Right renal cortex interstitium (tissue), 3 donors: Measurements from ENCODE around the gene UGT8. TPM values are rescaled to one million over a fixed set of nuclear protein-coding genes. Genes with fewer than 3 reads are reported as not detected.

Experiments used
- DNase-seq, 3 donors: peaks; one replicate each; pipeline ENCODE4 v3.0.0-alpha.2; 2013; ENCODE audit warnings: low read depth in 3 of 3, low spot score in 2 of 3
- polyA plus RNA-seq, 3 donors: library from polyadenylated mRNA; unstranded; fragments of 120-200 nt; gene quantifications; one replicate each; pipeline ENCODE4 v1.2.1, GENCODE V29; 2013; ENCODE audit not compliant: insufficient read length in 3 of 3

Gene UGT8
- polyA plus RNA-seq, 3 donors, result 61.2 to 68.5 (median 67.8) TPM

DNA sequence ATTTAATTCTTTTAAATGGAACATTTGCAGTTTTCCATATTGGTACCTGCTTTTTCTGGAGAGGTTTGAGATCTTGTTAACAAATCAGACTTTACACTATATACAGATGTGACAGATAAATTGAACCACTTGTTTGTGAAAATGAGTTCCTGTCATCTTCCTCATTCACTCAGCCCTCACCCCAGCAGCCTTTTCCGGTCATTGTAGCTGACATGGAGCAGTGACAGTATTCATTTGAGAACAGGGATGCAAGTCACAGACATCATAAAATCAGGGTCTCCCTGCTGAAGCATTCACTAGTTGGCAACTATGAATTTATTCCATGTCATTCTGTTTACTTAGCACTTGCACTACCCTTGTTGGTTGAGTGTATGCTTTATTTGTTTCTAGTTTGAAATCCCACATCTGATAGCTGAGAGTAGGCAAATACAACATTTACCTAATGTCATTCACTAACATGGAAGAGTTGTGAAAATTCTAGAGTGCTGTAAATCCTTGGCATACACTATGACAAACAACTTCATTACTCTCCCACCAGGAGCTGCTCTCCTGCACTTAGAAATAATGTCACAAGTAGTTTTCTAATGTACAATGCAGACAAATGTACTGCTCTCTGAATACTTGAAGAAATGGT lies 78.9 kb downstream of the UGT8 start:
- no peak for DNase-seq

- no peak for DNase-seq
Observed at GRCh38 chr4:114684462-114684861, 85.9 kb downstream of the UGT8 start.

- no peak for DNase-seq
Observed at GRCh38 chr4:114688059-114688458, 89.5 kb downstream of the UGT8 start.

DNA sequence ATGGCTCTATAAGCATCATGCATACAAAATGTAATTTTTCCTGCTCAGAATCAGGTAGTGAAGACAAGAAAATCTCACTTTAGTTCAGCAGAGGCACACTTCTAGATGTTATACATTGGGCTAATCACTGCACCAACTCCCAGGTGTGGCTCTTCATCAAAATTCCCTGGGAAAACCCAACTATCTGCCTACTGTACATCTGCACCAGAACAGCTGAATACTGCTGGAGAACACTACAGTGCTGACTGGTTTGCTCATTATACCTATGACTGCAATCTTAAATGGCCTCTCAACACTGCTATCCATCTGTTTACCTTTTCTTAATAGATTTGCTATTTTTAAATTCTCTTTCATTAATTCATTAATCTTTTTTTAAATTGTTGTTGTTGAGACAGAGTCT lies 92.0 kb downstream of the UGT8 start:
- no peak for DNase-seq

- no peak for DNase-seq
Observed at GRCh38 chr4:114691865-114692264, 93.3 kb downstream of the UGT8 start.

DNA sequence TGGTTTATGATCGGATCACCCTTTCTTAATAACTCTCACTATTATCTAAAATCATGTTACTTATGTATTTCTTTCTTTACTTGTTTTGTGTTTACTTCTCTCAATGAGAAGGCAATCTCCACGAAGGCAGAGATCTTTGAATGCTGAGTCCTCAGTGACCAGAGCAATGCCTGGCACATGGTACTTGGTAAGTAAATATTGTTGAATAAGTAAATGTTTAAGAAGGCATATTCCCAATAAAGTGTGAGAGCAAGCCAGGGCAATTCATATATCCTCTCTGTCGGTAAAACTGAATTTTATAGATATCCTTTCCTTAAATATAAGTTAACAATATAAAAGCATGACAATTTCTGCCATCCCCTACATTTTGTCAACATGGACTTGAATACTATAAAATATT lies 94.4 kb downstream of the UGT8 start:
- no peak for DNase-seq

GRCh38 chr4:114694770-114695169 lies 96.2 kb downstream of the UGT8 start:
- DNase-seq, result no peak

DNA sequence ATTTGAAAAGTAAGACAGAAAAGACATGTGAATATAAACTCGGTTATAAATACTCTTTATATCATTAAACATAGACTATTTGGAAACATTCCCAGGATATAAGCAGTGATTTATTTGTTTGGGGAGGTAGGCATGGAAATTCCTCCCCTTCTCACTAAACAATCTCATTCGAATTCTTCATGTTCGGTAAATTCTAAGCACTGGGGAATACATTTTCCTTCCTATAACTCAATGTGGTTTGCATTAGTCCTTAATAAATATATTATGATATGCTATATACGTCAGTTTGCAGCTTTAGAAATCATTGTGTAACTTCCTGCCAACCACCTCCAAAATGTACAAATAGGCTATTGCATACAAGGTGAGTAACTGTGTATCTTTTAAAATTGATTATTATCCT lies 99.6 kb downstream of the UGT8 start:
- DNase-seq, result no peak

DNA sequence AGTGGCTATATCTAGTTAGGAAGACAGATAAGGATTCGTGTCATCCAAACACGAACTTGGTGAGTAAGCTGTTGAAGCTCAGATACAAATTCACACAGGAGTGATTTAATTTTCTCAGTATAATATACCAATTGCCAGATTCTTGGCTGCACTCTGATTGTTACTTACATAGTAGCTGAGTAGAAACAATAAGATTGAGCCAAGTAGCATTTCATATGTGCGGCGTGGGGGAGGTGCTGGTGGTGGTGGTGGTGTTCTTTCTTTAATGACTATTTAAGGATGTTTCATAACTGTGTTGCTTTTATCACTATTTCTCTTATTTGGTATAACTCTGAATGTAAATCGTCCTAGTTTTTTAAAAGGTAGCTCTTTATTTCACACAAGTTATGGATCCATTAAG lies 102.9 kb downstream of the UGT8 start:
- DNase-seq, result no peak

DNA sequence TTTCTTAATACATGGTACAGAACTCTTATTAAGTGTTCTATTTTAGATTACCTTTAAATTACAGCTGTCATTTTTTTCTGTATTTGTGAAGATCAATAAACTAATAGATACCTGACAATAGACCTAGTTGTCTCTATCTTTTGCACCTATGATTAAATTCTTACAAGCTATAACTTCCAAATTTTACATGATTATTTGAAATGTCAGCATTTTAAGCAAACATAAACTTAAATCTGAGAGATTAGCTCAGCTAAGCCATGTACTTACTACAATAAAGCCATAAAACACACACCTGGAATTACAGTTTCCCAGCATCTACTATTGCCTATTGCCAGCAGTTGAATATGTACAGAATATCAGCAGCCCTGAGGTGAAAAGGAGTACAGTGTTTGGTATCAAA lies 118.8 kb downstream of the UGT8 start:
- DNase-seq, result no peak

DNA sequence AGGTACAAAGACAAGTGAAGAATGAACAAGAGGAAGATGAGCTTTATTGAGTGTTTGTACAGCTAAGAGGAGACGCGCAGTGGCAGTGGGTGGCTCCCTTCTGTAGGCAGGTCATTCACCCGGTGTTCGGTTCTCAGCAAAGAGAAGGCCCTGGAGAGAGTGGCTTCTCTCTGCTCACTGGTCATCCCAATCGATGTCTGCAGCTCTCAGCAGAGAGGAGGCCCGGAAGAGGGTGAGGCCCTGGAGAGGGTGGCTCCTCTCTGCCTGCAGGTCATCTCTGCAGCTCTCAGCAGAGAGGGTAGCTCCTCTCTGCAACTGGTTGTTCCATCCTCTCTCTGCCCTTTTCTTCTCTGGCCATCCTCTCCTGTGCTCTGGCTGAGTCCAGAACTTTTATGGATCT lies 126.5 kb downstream of the UGT8 start:
- no peak for DNase-seq

GRCh38 chr4:114727461-114727860 lies 128.9 kb downstream of the UGT8 start:
- DNase-seq, result no peak
